Adrenal gland (tissue), 12 donors: ENCODE results near the gene KIT. TPM values are rescaled to one million over a fixed set of nuclear protein-coding genes. Genes with fewer than 3 reads are reported as not detected.
A peak's percentile ranks its signal among the peaks of the same experiment; 100 is the strongest.
"Not testable (repeated sequence)": the region's sequence is repeated elsewhere in the genome, so short reads cannot be mapped to it uniquely, and the experiment has no call there.

Experiments
- DNase-seq, 7 donors: peaks; one replicate each; pipeline ENCODE4 v3.0.0-alpha.2; 2019 to 2020
- H3K27ac ChIP-seq, 5 donors: fragments of 200-600 bp; sonication (generic) in 4 of 5; 1 replicate in 3 of 5; 2 replicates in 2 of 5; pipeline versions ENCODE4 v1.5.1 to v1.8.0; 2016 to 2020; ENCODE audit warnings: mild to moderate bottlenecking in 1 of 5
- H3K27me3 ChIP-seq: fragments of 200-600 bp; 2 replicates; pipeline ENCODE4 v1.8.0; 2021
- H3K36me3 ChIP-seq, 2 donors: fragments of 200-600 bp; replicated peaks in 1 of 2; 1 replicate in 1 of 2; 2 replicates in 1 of 2; pipeline versions ENCODE4 v1.5.1 to v1.8.0; 2018 to 2022
- H3K4me1 ChIP-seq, 2 donors: fragments of 200-600 bp; replicated peaks in 1 of 2; 1 replicate in 1 of 2; 2 replicates in 1 of 2; pipeline versions ENCODE4 v1.5.1 to v1.8.0; 2018 to 2021
- H3K4me3 ChIP-seq, 4 donors: fragments of 200-600 bp; sonication (generic) in 3 of 4; one replicate each; pipeline ENCODE4 v1.5.1; 2016 to 2018
- H3K9me3 ChIP-seq, 3 donors: fragments of 200-600 bp; sonication (generic) in 1 of 3; replicated peaks in 1 of 3; 1 replicate in 2 of 3; 2 replicates in 1 of 3; pipeline versions ENCODE4 v1.5.1 to v1.8.0; 2016 to 2021
- POLR2A ChIP-seq, 2 donors: fragments of 450-650 bp; IDR thresholded peaks; one replicate each; pipeline ENCODE4 v1.6.1; 2017; ENCODE audit warnings: antibody characterized with exemption in 2 of 2, mild to moderate bottlenecking in 2 of 2, moderate library complexity in 1 of 2
- WGBS, 4 donors: extraction: QIAGEN DNeasy Blood & Tissue Kit in 2 of 4; methylation state at CpG; one replicate each; pipeline versions ENCODE4 v1.1.5 to v1.1.7; 2013 to 2017; 5-methylcytosine and 5-hydroxymethylcytosine counted together
- intact Hi-C, 2 donors: fragments of 100-400 bp; cut with DNase I; formaldehyde crosslinking; loops; one replicate each; pipeline versions ENCODE4 v1.14.1 to v1.15.0; 2022 to 2023
- polyA plus RNA-seq, 3 donors: library from polyadenylated mRNA; stranded (reverse); fragments of 200-250 nt in 2 of 3; fragments of 350-450 nt in 1 of 3; fragmentation: Illumina TruSeq in 1 of 3; extraction: RNeasy Lipid Tissue Mini Kit (QIAGEN cat#74804) in 1 of 3; gene quantifications; one replicate each; pipeline ENCODE4 v1.2.3, GENCODE V29; 2013 to 2014
- total RNA-seq, 9 donors: library from RNA; depleted of rRNA in 4 of 9; stranded (reverse); fragments of >200 nt in 4 of 9; fragments of 120-200 nt in 1 of 9; fragmentation: NEBNext Ultra II Directional in 1 of 9; extraction: Animal tissue kit (Norgen Biotek cat#: 25700) in 1 of 9; gene quantifications; one replicate each; pipeline versions ENCODE4 v1.1.0 to v1.2.4, GENCODE V29; 2013 to 2023
- TF ChIP-seq, protein P1 (sequence below), 6 experiments: fragments of 450-650 bp in 4 of 6; fragments of 200-600 bp in 2 of 6; sonication (generic) in 1 of 6; IDR thresholded peaks; 1 replicate in 5 of 6; 2 replicates in 1 of 6; pipeline versions ENCODE4 v1.5.1 to v1.8.0; 2016 to 2021; ENCODE audit warnings: antibody characterized with exemption in 6 of 6, mild to moderate bottlenecking in 2 of 6, moderate library complexity in 1 of 6
- donor health status: healthy with polysubstance abuse.
- donor health status: Bipolar disorder and iron deficiency.
- donor health status: DM: yes; HTN: yes; CAD: no.
- donor health status: DM: no; HTN: no; CAD: no.
- donor health status: DM: no; HTN: no; CAD: no.
- donor health status: DM: yes; HTN: yes; CAD: no.

The KIT gene
- total and polyA plus RNA-seq, 12 donors, result 0.40 to 5.3 (median 1.8) TPM

DNA sequence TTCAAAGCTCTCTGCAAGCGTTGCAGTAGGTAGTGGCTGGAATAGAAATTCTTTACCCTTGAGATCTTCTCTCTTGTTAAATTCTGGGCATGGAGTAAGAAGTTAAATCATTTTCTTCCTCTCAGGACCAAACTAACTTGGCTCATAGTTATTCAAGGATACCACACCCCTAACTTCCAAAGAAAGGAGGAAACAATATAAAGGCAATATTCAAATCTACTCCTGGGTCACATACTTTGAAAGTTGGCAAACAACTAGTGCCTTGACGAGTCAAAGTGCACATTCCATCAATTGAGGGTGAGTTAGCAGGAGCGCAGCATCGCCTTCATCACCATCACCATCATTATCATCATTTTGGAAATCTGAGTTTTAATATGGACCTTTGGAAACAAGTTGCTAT is 20.4 kb upstream of the KIT start:
- no peak overlapping the region for H3K4me3 ChIP-seq
- H3K27ac ChIP-seq, result no peak overlapping the region
- H3K9me3 ChIP-seq, result no peaks in the 10 kb centered on the region
- WGBS, 4 donors, result 77 to 88% (median 82%) methylated on average over 4 of the region's 4 CpGs
- no peaks in the 10 kb centered on the region for H3K36me3 ChIP-seq
- H3K27me3 ChIP-seq, result no peaks in the 10 kb centered on the region
- intact Hi-C loops, result no loop called here
- TF ChIP-seq, protein P1, sequence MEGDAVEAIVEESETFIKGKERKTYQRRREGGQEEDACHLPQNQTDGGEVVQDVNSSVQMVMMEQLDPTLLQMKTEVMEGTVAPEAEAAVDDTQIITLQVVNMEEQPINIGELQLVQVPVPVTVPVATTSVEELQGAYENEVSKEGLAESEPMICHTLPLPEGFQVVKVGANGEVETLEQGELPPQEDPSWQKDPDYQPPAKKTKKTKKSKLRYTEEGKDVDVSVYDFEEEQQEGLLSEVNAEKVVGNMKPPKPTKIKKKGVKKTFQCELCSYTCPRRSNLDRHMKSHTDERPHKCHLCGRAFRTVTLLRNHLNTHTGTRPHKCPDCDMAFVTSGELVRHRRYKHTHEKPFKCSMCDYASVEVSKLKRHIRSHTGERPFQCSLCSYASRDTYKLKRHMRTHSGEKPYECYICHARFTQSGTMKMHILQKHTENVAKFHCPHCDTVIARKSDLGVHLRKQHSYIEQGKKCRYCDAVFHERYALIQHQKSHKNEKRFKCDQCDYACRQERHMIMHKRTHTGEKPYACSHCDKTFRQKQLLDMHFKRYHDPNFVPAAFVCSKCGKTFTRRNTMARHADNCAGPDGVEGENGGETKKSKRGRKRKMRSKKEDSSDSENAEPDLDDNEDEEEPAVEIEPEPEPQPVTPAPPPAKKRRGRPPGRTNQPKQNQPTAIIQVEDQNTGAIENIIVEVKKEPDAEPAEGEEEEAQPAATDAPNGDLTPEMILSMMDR (IDR thresholded peaks at IDR 0.05), result no peak
- TF ChIP-seq POLR2A (IDR thresholded peaks at IDR 0.05), result no peak
- DNase-seq, result no peak
- H3K4me1 ChIP-seq, result no peaks in the 10 kb centered on the region

DNA sequence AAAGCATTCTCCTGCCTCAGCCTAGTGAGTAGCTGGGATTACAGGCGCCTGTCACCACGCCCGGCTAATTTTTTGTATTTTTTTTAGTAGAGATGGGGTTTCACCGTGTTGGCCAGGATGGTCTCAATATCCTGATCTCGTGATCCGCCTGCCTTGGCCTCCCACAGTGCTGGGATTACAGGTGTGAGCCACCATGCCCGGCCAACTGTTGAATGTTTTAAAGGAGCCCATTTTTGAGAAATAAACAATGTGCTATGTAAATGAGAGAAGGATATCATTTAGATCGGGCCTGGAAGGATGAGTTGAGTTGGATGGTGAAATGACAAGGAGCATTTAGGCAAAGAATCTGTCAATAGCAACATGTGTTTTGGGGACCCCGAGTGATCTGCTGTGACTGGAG is 16.7 kb upstream of the KIT start:
- H3K9me3 ChIP-seq, H3K36me3 ChIP-seq, H3K27me3 ChIP-seq, H3K27ac ChIP-seq, H3K4me3 ChIP-seq, intact Hi-C loops, DNase-seq, H3K4me1 ChIP-seq: not testable (repeated sequence)
- WGBS, 4 donors, result 93 to 97% (median 96%) methylated on average over 9 of the region's 9 CpGs

DNA sequence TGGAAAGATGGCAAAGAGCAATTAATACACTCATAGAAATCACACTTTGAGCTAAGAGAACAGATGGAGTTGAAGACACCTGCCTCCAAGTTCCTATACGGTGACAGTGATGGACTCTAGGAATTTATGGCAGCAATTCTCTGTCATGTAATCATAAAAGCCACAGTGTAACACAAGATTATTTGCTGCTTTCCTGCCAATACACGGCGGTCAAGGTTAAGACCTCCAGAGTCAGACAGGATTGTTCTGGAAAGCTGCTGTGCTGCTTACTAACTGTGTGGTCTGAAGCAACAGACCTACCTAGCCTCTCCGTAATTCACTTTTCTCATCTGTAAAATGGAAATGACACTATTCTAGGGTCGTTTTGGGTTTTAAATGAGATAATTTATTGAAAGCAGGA is 14.6 kb upstream of the KIT start:
- Histone ChIP-seq H3K4me1 (no peaks in the 10 kb centered on the region), H3K4me3 (no peak overlapping the region), H3K27me3 (no peaks in the 10 kb centered on the region), H3K9me3 (no peaks in the 10 kb centered on the region), H3K27ac (no peak overlapping the region), H3K36me3 (no peaks in the 10 kb centered on the region)
- intact Hi-C loops, result no loop called here
- WGBS, 4 donors, result 38 to 43% (median 41%) methylated on average over 5 of the region's 5 CpGs
- TF ChIP-seq, protein P1 (IDR thresholded peaks at IDR 0.05), result no peak
- no peak for TF ChIP-seq POLR2A (IDR thresholded peaks at IDR 0.05)
- DNase-seq, result peak in 3 of 7 donors; percentile 25 to 34 (median 25)

DNA sequence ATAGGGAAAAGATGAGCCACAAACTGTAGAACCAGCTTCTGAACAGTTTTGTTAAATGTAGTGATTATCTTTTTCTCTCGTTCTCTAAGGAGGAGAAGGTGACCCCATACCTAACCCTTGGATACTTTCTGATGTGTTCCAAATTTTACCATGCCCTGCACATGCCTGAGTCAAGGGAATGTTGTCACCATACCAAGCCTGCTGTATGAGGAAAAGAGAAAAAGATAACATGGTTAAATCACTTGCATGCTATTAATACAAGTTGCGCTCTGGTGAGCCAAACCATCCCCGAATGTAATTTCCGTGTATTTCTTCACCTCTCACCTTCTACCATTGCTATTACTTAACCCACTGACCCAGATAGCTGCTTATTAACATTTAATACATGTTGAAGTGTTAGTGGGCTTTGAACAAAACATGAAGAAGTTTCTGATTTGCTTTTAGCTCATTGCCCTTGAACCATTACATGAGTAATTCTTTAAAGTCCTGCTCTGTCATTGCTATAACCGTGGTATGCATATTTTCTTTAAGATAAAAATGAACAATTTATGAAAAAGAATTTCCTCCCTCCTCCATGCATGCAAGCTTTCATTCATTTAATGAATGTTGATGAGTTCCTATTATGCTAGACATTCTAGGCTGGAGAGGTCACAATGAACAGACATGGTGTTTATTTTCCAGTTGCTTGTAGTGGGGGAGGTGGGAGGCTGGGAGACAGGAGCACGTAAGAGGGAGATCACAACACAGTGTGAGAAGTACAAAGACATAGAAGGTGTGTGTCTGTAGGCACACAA is 13.6 kb upstream of the KIT start:
- Histone ChIP-seq H3K4me3 (no peak overlapping the region), H3K36me3 (no peaks in the 10 kb centered on the region), H3K27me3 (no peaks in the 10 kb centered on the region), H3K9me3 (no peaks in the 10 kb centered on the region), H3K27ac (no peak overlapping the region), H3K4me1 (no peaks in the 10 kb centered on the region)
- WGBS, 4 donors, result 71 to 79% (median 76%) methylated on average over 6 of the region's 6 CpGs
- TF ChIP-seq POLR2A (IDR thresholded peaks at IDR 0.05), result no peak
- TF ChIP-seq, protein P1 (IDR thresholded peaks at IDR 0.05), result no peak
- intact Hi-C loops, result no loop called here
- DNase-seq, result no peak

DNA sequence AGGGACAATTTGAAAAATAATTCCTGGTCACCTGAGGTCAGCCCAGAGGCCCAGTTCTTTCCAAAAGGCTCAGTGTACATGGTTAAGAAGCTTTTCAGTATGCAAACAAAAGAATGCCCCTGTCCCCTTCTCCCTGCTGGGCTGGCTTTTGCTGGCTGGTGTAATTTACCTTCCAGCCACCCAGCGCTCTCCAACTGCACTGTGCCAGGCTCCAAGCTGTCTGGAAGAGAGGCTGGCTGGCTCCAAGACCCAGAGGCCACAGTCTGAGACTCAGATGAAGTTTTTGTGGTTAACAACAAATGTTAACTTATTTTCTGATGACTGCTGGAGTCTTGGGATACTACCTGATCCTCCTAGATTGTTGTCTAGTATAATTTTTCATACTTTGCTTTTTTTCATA is 11.9 kb upstream of the KIT start:
- no peak for TF ChIP-seq POLR2A (IDR thresholded peaks at IDR 0.05)
- TF ChIP-seq, protein P1 (IDR thresholded peaks at IDR 0.05), result no peak
- Histone ChIP-seq H3K27ac (no peak overlapping the region), H3K4me1 (no peaks in the 10 kb centered on the region), H3K27me3 (no peaks in the 10 kb centered on the region), H3K4me3 (no peak overlapping the region), H3K9me3 (no peaks in the 10 kb centered on the region), H3K36me3 (no peaks in the 10 kb centered on the region)
- 82 to 100% (median 94%) methylated on average over 1 of the region's 1 CpG for WGBS, 4 donors
- intact Hi-C loops, result no loop called here
- no peak for DNase-seq
